Panc1 (cell line): ENCODE data around the gene ERO1A. TPM values are rescaled to one million over a fixed set of nuclear protein-coding genes. Genes with fewer than 3 reads are reported as not detected.
"Not testable (repeated sequence)": the region's sequence is repeated elsewhere in the genome, so short reads cannot be mapped to it uniquely, and the experiment has no call there.

ENCODE experiments used
- ATAC-seq: fragments of 200-7000 bp; cut with Tn5 transposase; 2 replicates; pipeline ENCODE4 v1.9.1; 2020; ENCODE audit warnings: mild to moderate bottlenecking, moderate library complexity
- BruUV-seq: library from RNA; stranded (reverse); fragments of 400-500 nt; replicated peaks from 2 replicates; lab custom pipeline; 2021; lab: Mats Ljungman, UMichigan
- CTCF ChIA-PET: fragments of 300-600 bp; sonication (Branson Sonifier 250); formaldehyde crosslinking; loops from one replicate; lab custom pipeline; 2022; ENCODE audit warnings: antibody characterized with exemption; lab: Charles Lee
- POLR2A ChIA-PET: fragments of 300-600 bp; sonication (Branson Sonifier 250); formaldehyde crosslinking; loops from one replicate; lab custom pipeline; 2022; ENCODE audit warnings: antibody characterized with exemption; lab: Charles Lee
- DNase-seq: peaks from one replicate; pipeline ENCODE4 v3.0.0-alpha.2; 2010; ENCODE audit warnings: low read depth, low spot score
- H3K27ac ChIP-seq: 2 replicates; pipeline ENCODE4 v1.5.1; 2011; ENCODE audit warnings: mild to moderate bottlenecking, low read length, inconsistent platforms
- H3K27me3 ChIP-seq: fragments of 200-500 bp; sonication (Bioruptor generic); 2 replicates; pipeline ENCODE4 v1.6.0; 2014; ENCODE audit warnings: low read length, inconsistent platforms; ENCODE audit not compliant: control insufficient read depth, insufficient read depth
- H3K36me3 ChIP-seq: fragments of 200-500 bp; sonication (Bioruptor generic); 2 replicates; pipeline ENCODE4 v1.5.1; 2014; ENCODE audit warnings: inconsistent platforms, mild to moderate bottlenecking, low read length, moderate library complexity; ENCODE audit not compliant: control insufficient read depth, insufficient read depth
- H3K4me1 ChIP-seq: 2 replicates; pipeline ENCODE4 v1.5.1; 2011; ENCODE audit warnings: inconsistent platforms, mild to moderate bottlenecking, low read length, moderate library complexity; ENCODE audit not compliant: control insufficient read depth, insufficient read depth
- H3K4me3 ChIP-seq, 2 experiments: 2 replicates each; pipeline ENCODE4 v1.5.1; 2011 to 2012; ENCODE audit warnings: low read depth in 2 of 2, low read length in 2 of 2, mild to moderate bottlenecking in 2 of 2, inconsistent platforms in 1 of 2, moderate library complexity in 1 of 2
- H3K9me3 ChIP-seq: fragments of 200-500 bp; sonication (Bioruptor generic); 2 replicates; pipeline ENCODE4 v1.5.1; 2014; ENCODE audit warnings: low read depth, mild to moderate bottlenecking, inconsistent platforms, low read length, moderate library complexity; ENCODE audit not compliant: control insufficient read depth, insufficient read depth
- CTCF ChIP-seq: fragments of 450-650 bp; IDR thresholded peaks from 2 replicates; pipeline ENCODE4 v1.5.1; 2017; ENCODE audit warnings: mild to moderate bottlenecking
- POLR2AphosphoS5 ChIP-seq: IDR thresholded peaks from 2 replicates; pipeline ENCODE4 v1.6.1; 2012; ENCODE audit warnings: mild to moderate bottlenecking, low read depth, low read length, moderate library complexity
- REST ChIP-seq, 2 experiments: IDR thresholded peaks; 2 replicates each; pipeline ENCODE4 v1.6.1; 2011 to 2012; ENCODE audit warnings: low read depth in 2 of 2, control low read depth in 1 of 2, low read length in 1 of 2, mild to moderate bottlenecking in 1 of 2, moderate library complexity in 1 of 2; ENCODE audit not compliant: insufficient read depth in 1 of 2
- SIN3A ChIP-seq: IDR thresholded peaks from 2 replicates; pipeline ENCODE4 v1.6.1; 2012; ENCODE audit warnings: low read depth, mild to moderate bottlenecking, low read length, moderate library complexity, borderline replicate concordance; ENCODE audit not compliant: insufficient read depth
- TCF7L2 ChIP-seq: IDR thresholded peaks from 2 replicates; pipeline ENCODE4 v1.6.1; 2011; ENCODE audit warnings: mild to moderate bottlenecking, low read depth, low read length, inconsistent platforms
- in situ Hi-C: cut with HindIII; loops from 2 replicates; pipeline ENCODE4 v1.10.0; 2016; ENCODE audit warnings: low sequenced_read_pairs, low pct_unique_long_range_greater_than_20kb
- intact Hi-C: fragments of 100-400 bp; cut with micrococcal nuclease; formaldehyde crosslinking; loops from one replicate; pipeline ENCODE4 v1.10.0; 2022; ENCODE audit not compliant: unreplicated experiment
- total RNA-seq: library from RNA; stranded (reverse); gene quantifications from one replicate; pipeline ENCODE4 v1.2.1, GENCODE V29; 2021; ENCODE audit not compliant: unreplicated experiment

ERO1A gene
- total RNA-seq, 1 experiment from 2014 or later: 83.3 TPM

DNA sequence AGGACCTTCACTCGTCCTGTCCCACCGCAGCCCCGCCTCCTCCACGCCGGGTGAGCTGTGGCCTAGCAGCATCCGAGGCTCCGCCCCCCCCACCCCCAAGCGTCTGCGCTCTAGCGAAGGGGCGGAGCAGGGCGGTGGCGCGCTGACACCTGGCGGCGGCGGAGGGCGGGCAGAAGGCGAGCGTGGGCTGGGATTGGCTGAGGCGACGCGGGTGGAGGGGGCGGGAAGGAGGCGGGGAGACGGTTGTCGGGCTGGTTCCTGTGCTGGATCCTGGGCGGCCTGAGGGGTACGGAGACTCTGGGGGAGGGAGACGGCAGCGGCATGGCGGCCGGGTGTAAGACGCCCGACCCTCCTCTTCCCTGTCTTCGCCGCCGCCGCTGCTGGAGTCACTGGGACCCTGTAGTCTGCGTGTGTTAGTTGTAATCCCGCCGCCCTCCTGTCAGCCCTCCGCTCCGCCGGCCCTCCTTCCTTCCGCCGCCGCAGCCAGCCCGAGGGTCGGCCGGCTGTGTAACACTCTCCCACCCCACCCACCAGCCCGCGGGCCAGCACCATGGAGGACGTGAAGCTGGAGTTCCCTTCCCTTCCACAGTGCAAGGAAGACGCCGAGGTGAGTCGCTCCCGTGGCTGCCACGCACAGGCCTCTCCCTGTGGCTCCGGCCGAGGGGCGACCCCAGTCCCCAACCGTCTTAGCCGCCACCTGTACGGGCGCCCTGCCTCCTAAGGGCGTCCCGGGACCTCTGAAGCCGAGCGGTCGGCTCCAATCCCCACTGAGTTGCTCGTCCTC lies 34.8 kb upstream of the ERO1A start, which contains the start of gene STYX:
Gene STYX (plus strand): TSS at position 242 of the 784 bp plus-strand sequence. CDS start 309 bp downstream, at position 551.
- H3K27ac ChIP-seq: peak within 1 kb of the TSS; percentile 85
- peaks cover 15% of the 10 kb centered on the region for H3K36me3 ChIP-seq
- H3K27me3 ChIP-seq: no peaks in the 10 kb centered on the region
- ATAC-seq (peak; percentile 99), DNase-seq (peak; percentile 68)
- no peak for TF ChIP-seq TCF7L2
- no peak for TF ChIP-seq REST (IDR thresholded peaks at IDR 0.05; ENCODE audit: insufficient read depth in 1 of 2, low read depth in 2 of 2, low read length in 1 of 2)
- peak; percentile 72 for TF ChIP-seq POLR2AphosphoS5
- peak; percentile 79; the same call in 1 of the 2 replicates for TF ChIP-seq SIN3A
- TF ChIP-seq CTCF: no peak
- BruUV-seq: no TSS peak
- no peaks in the 10 kb centered on the region for H3K4me1 ChIP-seq
- H3K4me3 ChIP-seq: peak within 1 kb of the TSS; percentile 85 to 91
- no peaks in the 10 kb centered on the region for H3K9me3 ChIP-seq
- ChIA-PET CTCF (no interaction called here), POLR2A (interaction anchor here (0.6 kb wide), 1 partner anchor 1959 kb away, joined by 3 read pairs; no protein-coding TSS in a partner anchor)
- in situ Hi-C loops (no loop called here), intact Hi-C loops (no loop called here)

DNA sequence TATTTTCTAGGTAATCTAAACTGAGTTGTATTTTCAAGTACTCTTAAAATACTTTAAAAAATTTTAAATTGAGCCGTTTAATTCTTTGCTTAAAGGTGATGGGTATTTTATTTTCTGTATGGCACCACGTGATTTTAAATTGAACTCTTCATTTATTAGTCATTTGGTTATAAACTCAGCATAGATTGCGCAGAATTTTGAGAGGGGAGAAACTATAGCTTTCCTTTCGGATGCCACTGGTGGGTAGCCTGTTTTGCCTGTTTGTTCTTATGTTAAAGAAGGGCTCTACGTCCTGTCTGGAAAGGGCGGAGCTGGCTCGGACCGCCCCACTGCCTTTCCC lies 34.2 kb upstream of the ERO1A start:
- BruUV-seq: no TSS peak
- Histone ChIP-seq H3K4me3 (peak overlapping the region; percentile 27 to 52), H3K27ac (peak overlapping the region; percentile 65; the same call in 1 of the 2 replicates), H3K9me3 (no peaks in the 10 kb centered on the region), H3K36me3 (peaks cover 17% of the 10 kb centered on the region), H3K27me3 (no peaks in the 10 kb centered on the region), H3K4me1 (no peaks in the 10 kb centered on the region)
- POLR2A ChIA-PET: no interaction called here
- no peak for TF ChIP-seq TCF7L2
- no peak for TF ChIP-seq SIN3A
- no peak for TF ChIP-seq CTCF
- TF ChIP-seq POLR2AphosphoS5: no peak
- TF ChIP-seq REST (IDR thresholded peaks at IDR 0.05; ENCODE audit: insufficient read depth in 1 of 2, low read depth in 2 of 2, low read length in 1 of 2): no peak
- DNase-seq (no peak), ATAC-seq (no peak)
- CTCF ChIA-PET: no interaction called here
- intact Hi-C loops: no loop called here
- in situ Hi-C loops: no loop called here

- intact Hi-C loops, BruUV-seq, ATAC-seq: not testable (repeated sequence)
Measured at GRCh38 chr14:52729035-52729434, 33.7 kb upstream of the ERO1A start.

More at GRCh38 chr14:52729035-52729434, 33.7 kb upstream of the ERO1A start:
- H3K36me3 ChIP-seq: peaks cover 19% of the 10 kb centered on the region
- H3K9me3 ChIP-seq, H3K27ac ChIP-seq, H3K4me1 ChIP-seq, H3K27me3 ChIP-seq, POLR2A ChIA-PET, H3K4me3 ChIP-seq, CTCF ChIA-PET, DNase-seq, in situ Hi-C loops: not testable (repeated sequence)
